ENCODE results near the gene DHX40. TPM values are rescaled to one million over a fixed set of nuclear protein-coding genes. Genes with fewer than 3 reads are reported as not detected.
A peak's percentile ranks its signal among the peaks of the same experiment; 100 is the strongest.

The DHX40 gene
- polyA plus RNA-seq, 1 donor (not counting 4 experiments of a cell fraction or from before 2014, with no cell fraction given): 30.7 TPM

GRCh38 chr17:59617156-59617732 is 51.8 kb downstream of the DHX40 start:
- Histone ChIP-seq H2AFZ (ENCODE audit: control insufficient read depth, low read length) (peak overlapping the region; percentile 21), H3K27ac (ENCODE audit: control insufficient read depth, insufficient read depth, low read length) (peak overlapping the region; percentile 1)

GRCh38 chr17:59619035-59619297 is 53.6 kb downstream of the DHX40 start:
- Histone ChIP-seq H3K79me2 (ENCODE audit: control insufficient read depth, insufficient read depth, low read length) (peaks cover 49% of the 10 kb centered on the region), H3K27ac (ENCODE audit: control insufficient read depth, insufficient read depth, low read length) (peak overlapping the region; percentile 100), H2AFZ (ENCODE audit: control insufficient read depth, low read length) (peak overlapping the region; percentile 35), H3K9me1 (ENCODE audit: control insufficient read depth, extremely low read depth, insufficient read depth, low read length) (no peaks in the 10 kb centered on the region), H3K4me3 (ENCODE audit: control insufficient read depth in 2 of 3, extremely low read depth in 1 of 3, insufficient read depth in 2 of 3, low read depth in 1 of 3, low read length in 3 of 3) (peak overlapping the region; percentile 96 to 100 (median 97)), H4K20me1 (ENCODE audit: control insufficient read depth, extremely low read depth, insufficient read depth, low read length) (peaks cover 15% of the 10 kb centered on the region), H3K4me1 (ENCODE audit: control insufficient read depth, extremely low read depth, insufficient read depth, low read length) (peaks cover 29% of the 10 kb centered on the region), H3K9ac (ENCODE audit: control insufficient read depth, extremely low read depth, insufficient read depth, low read length) (peak overlapping the region; percentile 99), H3K4me2 (ENCODE audit: control insufficient read depth, extremely low read depth, insufficient read depth, low read depth, low read length) (peak overlapping the region; percentile 99), H3K27me3 (ENCODE audit: control insufficient read depth, extremely low read depth, insufficient read depth, low read length) (no peaks in the 10 kb centered on the region), H3K9me3 (ENCODE audit: control insufficient read depth, low read depth, low read length) (no peaks in the 10 kb centered on the region), H3K36me3 (ENCODE audit: control insufficient read depth in 2 of 2, extremely low read depth in 1 of 2, insufficient read depth in 2 of 2, low read length in 2 of 2) (no peaks in the 10 kb centered on the region)
- TF ChIP-seq EZH2 (IDR thresholded peaks at IDR 0.05; ENCODE audit: low read length) (no peak), CTCF (optimal IDR thresholded peaks at IDR 0.05 in 1 of 3, IDR thresholded peaks at IDR 0.05 in 1 of 3, conservative IDR thresholded peaks at IDR 0.05 in 1 of 3; ENCODE audit: extremely low read depth in 1 of 3, insufficient read depth in 2 of 3, low read length in 3 of 3) (no peak)
- dilution Hi-C loops (cut with MboI; ENCODE audit: extremely low pct_ligation_motif_present, low sequenced_read_pairs): no loop called here
- no peak for FAIRE-seq
- DNase-seq (ENCODE audit: low read depth, low spot score): no peak

More at GRCh38 chr17:59617156-59617732, 51.8 kb downstream of the DHX40 start:
- H3K9ac ChIP-seq (ENCODE audit: control insufficient read depth, extremely low read depth, insufficient read depth, low read length): no peak overlapping the region
- no peak for TF ChIP-seq EZH2 (IDR thresholded peaks at IDR 0.05; ENCODE audit: low read length)
- no peak for TF ChIP-seq CTCF (optimal IDR thresholded peaks at IDR 0.05 in 1 of 3, IDR thresholded peaks at IDR 0.05 in 1 of 3, conservative IDR thresholded peaks at IDR 0.05 in 1 of 3; ENCODE audit: extremely low read depth in 1 of 3, insufficient read depth in 2 of 3, low read length in 3 of 3)
- H3K4me2 ChIP-seq (ENCODE audit: control insufficient read depth, extremely low read depth, insufficient read depth, low read depth, low read length): peak overlapping the region; percentile 99
- no peaks in the 10 kb centered on the region for H3K9me3 ChIP-seq (ENCODE audit: control insufficient read depth, low read depth, low read length)
- dilution Hi-C loops (cut with MboI; ENCODE audit: extremely low pct_ligation_motif_present, low sequenced_read_pairs): no loop called here
- H3K4me1 ChIP-seq (ENCODE audit: control insufficient read depth, extremely low read depth, insufficient read depth, low read length): peaks cover 18% of the 10 kb centered on the region
- peak overlapping the region in 1 of 3 experiments; percentile 97 for H3K4me3 ChIP-seq (ENCODE audit: control insufficient read depth in 2 of 3, extremely low read depth in 1 of 3, insufficient read depth in 2 of 3, low read depth in 1 of 3, low read length in 3 of 3)
- FAIRE-seq (peak; percentile 34), DNase-seq (ENCODE audit: low read depth, low spot score) (no peak)
- H3K36me3 ChIP-seq (ENCODE audit: control insufficient read depth in 2 of 2, extremely low read depth in 1 of 2, insufficient read depth in 2 of 2, low read length in 2 of 2): no peaks in the 10 kb centered on the region
- H3K79me2 ChIP-seq (ENCODE audit: control insufficient read depth, insufficient read depth, low read length): peaks cover 31% of the 10 kb centered on the region
- H3K9me1 ChIP-seq (ENCODE audit: control insufficient read depth, extremely low read depth, insufficient read depth, low read length): no peaks in the 10 kb centered on the region
- no peaks in the 10 kb centered on the region for H3K27me3 ChIP-seq (ENCODE audit: control insufficient read depth, extremely low read depth, insufficient read depth, low read length)
- H4K20me1 ChIP-seq (ENCODE audit: control insufficient read depth, extremely low read depth, insufficient read depth, low read length): peaks cover 10% of the 10 kb centered on the region
